ENCODE data around the gene WNT1. TPM values are rescaled to one million over a fixed set of nuclear protein-coding genes. Genes with fewer than 3 reads are reported as not detected.

Gene WNT1
- total and polyA plus RNA-seq, 12 donors, result not detected

DNA sequence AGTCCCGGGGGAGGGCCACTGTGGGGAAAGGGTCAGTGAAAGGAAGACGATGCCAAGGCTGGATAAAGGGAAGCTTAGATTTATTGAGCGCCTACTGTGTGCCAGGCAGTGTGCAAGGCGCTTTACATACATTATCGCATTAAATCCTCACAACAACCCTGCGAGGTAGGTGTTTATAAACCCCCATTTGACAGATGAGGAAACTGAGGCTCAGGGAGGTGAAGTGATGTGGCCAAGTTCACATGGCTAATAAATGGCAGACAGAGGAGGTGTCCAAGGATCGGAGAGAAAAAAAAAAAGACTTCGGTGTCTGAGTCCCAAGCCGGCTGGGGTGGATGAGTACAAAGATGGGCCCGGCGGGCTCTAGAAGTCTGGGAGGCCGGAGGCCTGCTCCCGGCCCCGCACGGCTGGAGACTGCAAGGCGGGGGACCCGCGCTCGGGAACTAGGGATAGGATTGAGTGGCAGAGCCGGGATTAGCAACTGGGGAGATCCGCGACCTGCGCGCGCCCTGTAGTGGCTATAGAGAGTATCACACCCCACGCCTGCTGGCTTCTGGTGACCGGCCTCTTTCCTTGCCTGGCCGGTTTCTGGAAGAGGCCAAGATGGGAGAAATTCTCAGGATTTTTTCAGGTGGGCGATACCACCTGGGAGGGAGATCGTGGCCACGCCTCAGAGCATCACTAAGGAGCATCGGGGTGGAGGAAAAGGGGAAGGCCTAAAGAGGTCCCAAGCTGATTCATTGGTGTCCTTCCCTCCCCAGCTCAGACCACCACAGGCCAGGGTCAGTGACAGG lies 17.2 kb downstream of the WNT1 start:
- Histone ChIP-seq H3K4me1 (replicated peaks in 1 of 2) (peaks cover 33 to 38% of the 10 kb centered on the region in 2 donors), H3K27ac (no peak overlapping the region), H3K4me3 (peak overlapping the region in 1 of 4 donors; percentile 20), H3K27me3 (peaks cover 7% of the 10 kb centered on the region), H3K9me3 (replicated peaks in 1 of 3) (no peaks in the 10 kb centered on the region), H3K36me3 (replicated peaks in 1 of 2) (no peaks in the 10 kb centered on the region)
- TF ChIP-seq CTCF (IDR thresholded peaks at IDR 0.05), result peak; percentile 74 to 83 (median 80)
- no peak for TF ChIP-seq POLR2A (IDR thresholded peaks at IDR 0.05)
- intact Hi-C loops (cut with DNase I), result no loop called here
- WGBS, 4 donors, result 4 to 12% (median 6%) methylated on average over 17 to 32 of the region's 32 CpGs
- peak; percentile 76 to 93 (median 88) for DNase-seq

DNA sequence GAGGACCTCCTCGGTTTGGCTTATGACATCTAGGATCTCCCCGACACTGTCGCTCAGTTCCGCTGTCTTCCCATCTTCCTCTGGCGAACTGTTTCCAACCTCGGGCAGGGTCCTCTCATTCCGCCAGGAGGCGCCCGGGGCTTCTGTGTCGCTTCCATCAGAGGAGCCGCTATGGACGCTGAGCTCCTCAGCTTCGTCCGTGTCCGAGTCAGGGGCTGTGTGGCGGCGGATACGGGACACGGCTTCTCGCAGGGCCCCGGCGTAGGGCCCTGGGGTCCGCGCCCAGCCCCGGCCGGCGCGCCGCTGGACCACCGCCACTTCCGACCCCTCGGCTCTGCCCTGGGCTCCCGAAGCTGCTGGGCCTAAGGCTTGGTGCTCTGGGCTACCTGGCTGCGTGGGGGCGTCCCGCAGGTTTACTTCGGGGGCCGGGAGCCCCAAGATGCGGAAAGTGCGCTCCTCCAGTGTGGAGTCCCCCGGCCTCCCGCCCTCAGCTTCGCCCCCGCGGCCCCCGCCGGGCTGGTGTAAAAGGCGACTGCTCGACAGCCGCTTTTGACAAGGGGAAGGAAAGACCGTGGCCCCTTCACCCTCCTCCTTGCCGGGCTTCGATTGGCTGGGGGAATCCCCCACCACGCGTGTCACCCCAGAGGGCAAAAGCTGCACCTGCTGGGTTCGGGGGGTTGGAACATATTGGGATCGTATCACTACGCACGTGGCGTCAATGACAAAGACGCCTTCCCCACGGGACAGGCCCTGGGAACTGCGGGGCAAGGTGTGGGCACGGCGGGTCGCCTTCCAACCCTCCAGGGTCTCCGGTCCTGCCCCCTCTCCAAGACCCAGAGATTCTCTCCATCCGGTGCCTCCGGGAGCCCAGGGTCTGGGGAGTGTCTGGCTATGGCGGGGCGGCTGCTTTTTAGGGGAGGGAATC lies 18.9 kb downstream of the WNT1 start:
- H3K27ac ChIP-seq, result no peak overlapping the region
- WGBS, 4 donors, result 21 to 31% (median 26%) methylated on average over 26 to 71 of the region's 71 CpGs
- peak; percentile 67 to 92 (median 80) for DNase-seq
- no peaks in the 10 kb centered on the region for H3K9me3 ChIP-seq (replicated peaks in 1 of 3)
- H3K4me1 ChIP-seq (replicated peaks in 1 of 2), result peaks cover 34 to 40% of the 10 kb centered on the region in 2 donors
- H3K4me3 ChIP-seq, result peak overlapping the region in 1 of 4 donors; percentile 51
- TF ChIP-seq POLR2A (IDR thresholded peaks at IDR 0.05) (no peak), CTCF (IDR thresholded peaks at IDR 0.05) (peak; percentile 51 to 74 (median 69))
- H3K36me3 ChIP-seq (replicated peaks in 1 of 2), result peaks cover 0 to 12% of the 10 kb centered on the region in 2 donors
- intact Hi-C loops (cut with DNase I), result no loop called here
- peaks cover 7% of the 10 kb centered on the region for H3K27me3 ChIP-seq

GRCh38 chr12:48997719-48998496 lies 19.8 kb downstream of the WNT1 start:
- intact Hi-C loops (cut with DNase I), result no loop called here
- DNase-seq, result peak in 1 of 7 donors; percentile 20
- no peak overlapping the region for H3K27ac ChIP-seq
- H3K27me3 ChIP-seq, result peaks cover 7% of the 10 kb centered on the region
- WGBS, 4 donors, result 10 to 16% (median 12%) methylated on average over 5 to 57 of the region's 57 CpGs
- peaks cover 34 to 40% of the 10 kb centered on the region in 2 donors for H3K4me1 ChIP-seq (replicated peaks in 1 of 2)
- TF ChIP-seq POLR2A (IDR thresholded peaks at IDR 0.05) (no peak), CTCF (IDR thresholded peaks at IDR 0.05) (no peak)
- peaks cover 0 to 21% of the 10 kb centered on the region in 2 donors for H3K36me3 ChIP-seq (replicated peaks in 1 of 2)
- H3K9me3 ChIP-seq (replicated peaks in 1 of 3), result no peaks in the 10 kb centered on the region
- peak overlapping the region in 2 of 4 donors; percentile 36 to 71 for H3K4me3 ChIP-seq
